NT2/D1 (cell line): ENCODE data around the gene CERS4.

Source experiments
- SUZ12 ChIP-seq: IDR thresholded peaks from 2 replicates; pipeline ENCODE4 v1.6.1; 2011; ENCODE audit not compliant: insufficient read length, insufficient read depth; ENCODE audit errors: extremely low read depth
- ZNF274 ChIP-seq: IDR thresholded peaks from 2 replicates; pipeline ENCODE4 v1.6.1; 2011; ENCODE audit warnings: mild to moderate bottlenecking, low read depth, low read length

DNA sequence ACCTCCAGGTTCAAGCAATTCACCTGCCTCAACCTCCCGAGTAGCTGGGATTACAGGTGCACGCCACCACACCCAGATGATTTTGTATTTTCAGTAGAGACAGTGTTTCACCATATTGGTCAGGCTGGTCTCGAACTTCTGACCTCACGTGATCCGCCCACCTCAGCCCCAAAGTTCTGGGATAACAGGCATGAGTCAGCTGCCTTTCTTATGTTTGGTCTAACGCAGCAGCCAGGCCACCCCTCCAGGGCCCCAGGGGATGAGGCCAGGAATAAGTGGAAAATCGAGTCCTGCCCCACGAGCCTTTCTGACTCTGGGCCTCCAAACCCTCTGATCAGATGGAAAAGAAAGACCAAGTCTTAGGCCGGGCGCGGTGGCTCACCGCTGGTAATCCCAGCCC lies 44.5 kb downstream of the CERS4 start:
- TF ChIP-seq SUZ12 (no peak), ZNF274 (no peak)
